ENCODE results near the gene GAS1. TPM values are rescaled to one million over a fixed set of nuclear protein-coding genes. Genes with fewer than 3 reads are reported as not detected.

GAS1 gene
- total RNA-seq, 1 experiment from 2014 or later, result 0.64 TPM

- Histone ChIP-seq H3K4me3 (ENCODE audit: low read depth, low read length) (no peak overlapping the region), H3K36me3 (ENCODE audit: control insufficient read depth, insufficient read depth, low read length) (no peaks in the 10 kb centered on the region), H3K27me3 (replicated peaks; ENCODE audit: control insufficient read depth, insufficient read depth, low read length) (no peaks in the 10 kb centered on the region), H3K4me1 (no peaks in the 10 kb centered on the region), H3K9me3 (no peaks in the 10 kb centered on the region)
- H3K4me3 Mint-ChIP-seq (ENCODE audit: unreplicated experiment), result no peak overlapping the region
- DNase-seq, result no peak
- no peak for TF ChIP-seq CTCF (IDR thresholded peaks at IDR 0.05; ENCODE audit: insufficient read depth in 1 of 2, low read depth in 1 of 2, low read length in 1 of 2, severe bottlenecking in 1 of 2, unreplicated experiment in 1 of 2)
- intact Hi-C loops (cut with micrococcal nuclease; ENCODE audit: unreplicated experiment), result no loop called here
- H3K27ac Mint-ChIP-seq (ENCODE audit: unreplicated experiment), result no peak overlapping the region
- no peaks in the 10 kb centered on the region for H3K36me3 Mint-ChIP-seq (ENCODE audit: insufficient read depth, unreplicated experiment)
- H3K4me1 Mint-ChIP-seq (ENCODE audit: low read depth, unreplicated experiment), result no peaks in the 10 kb centered on the region
- BruUV-seq (replicated peaks), result no TSS peak
- no peaks in the 10 kb centered on the region for H3K9me3 Mint-ChIP-seq (ENCODE audit: unreplicated experiment)
- CTCF ChIA-PET, result no interaction called here
- POLR2A ChIA-PET, result no interaction called here
- H3K27me3 Mint-ChIP-seq (ENCODE audit: insufficient read depth, unreplicated experiment), result peaks cover 11% of the 10 kb centered on the region
These were observed 43.6 kb downstream of the GAS1 start for GRCh38 chr9:86903734-86904085.

- intact Hi-C loops (cut with micrococcal nuclease; ENCODE audit: unreplicated experiment), result no loop called here
- ChIA-PET POLR2A (no interaction called here), CTCF (no interaction called here)
- Histone ChIP-seq H3K4me1 (no peaks in the 10 kb centered on the region), H3K27me3 (replicated peaks; ENCODE audit: control insufficient read depth, insufficient read depth, low read length) (no peaks in the 10 kb centered on the region), H3K9me3 (no peaks in the 10 kb centered on the region), H3K36me3 (ENCODE audit: control insufficient read depth, insufficient read depth, low read length) (no peaks in the 10 kb centered on the region), H3K4me3 (ENCODE audit: low read depth, low read length) (no peak overlapping the region)
- no peak for TF ChIP-seq CTCF (IDR thresholded peaks at IDR 0.05; ENCODE audit: insufficient read depth in 1 of 2, low read depth in 1 of 2, low read length in 1 of 2, severe bottlenecking in 1 of 2, unreplicated experiment in 1 of 2)
- no peaks in the 10 kb centered on the region for H3K36me3 Mint-ChIP-seq (ENCODE audit: insufficient read depth, unreplicated experiment)
- H3K4me1 Mint-ChIP-seq (ENCODE audit: low read depth, unreplicated experiment), result no peaks in the 10 kb centered on the region
- H3K27ac Mint-ChIP-seq (ENCODE audit: unreplicated experiment), result no peak overlapping the region
- peaks cover 11% of the 10 kb centered on the region for H3K27me3 Mint-ChIP-seq (ENCODE audit: insufficient read depth, unreplicated experiment)
- no peak overlapping the region for H3K4me3 Mint-ChIP-seq (ENCODE audit: unreplicated experiment)
- BruUV-seq (replicated peaks), result no TSS peak
- no peaks in the 10 kb centered on the region for H3K9me3 Mint-ChIP-seq (ENCODE audit: unreplicated experiment)
- no peak for DNase-seq
These were observed 44.1 kb downstream of the GAS1 start for GRCh38 chr9:86902991-86903733.

GRCh38 chr9:86902586-86902985 lies 44.7 kb downstream of the GAS1 start:
- H3K27me3 Mint-ChIP-seq (ENCODE audit: insufficient read depth, unreplicated experiment), result peaks cover 9% of the 10 kb centered on the region
- no peaks in the 10 kb centered on the region for H3K36me3 ChIP-seq (ENCODE audit: control insufficient read depth, insufficient read depth, low read length)
- no peak overlapping the region for H3K4me3 ChIP-seq (ENCODE audit: low read depth, low read length)
- H3K9me3 ChIP-seq, result no peaks in the 10 kb centered on the region
- POLR2A ChIA-PET, result no interaction called here
- CTCF ChIA-PET, result no interaction called here
- H3K4me1 ChIP-seq, result no peaks in the 10 kb centered on the region
- no peak overlapping the region for H3K27ac Mint-ChIP-seq (ENCODE audit: unreplicated experiment)
- H3K27me3 ChIP-seq (replicated peaks; ENCODE audit: control insufficient read depth, insufficient read depth, low read length), result no peaks in the 10 kb centered on the region
- intact Hi-C loops (cut with micrococcal nuclease; ENCODE audit: unreplicated experiment), result no loop called here
- no peak for TF ChIP-seq CTCF (IDR thresholded peaks at IDR 0.05; ENCODE audit: insufficient read depth in 1 of 2, low read depth in 1 of 2, low read length in 1 of 2, severe bottlenecking in 1 of 2, unreplicated experiment in 1 of 2)
- no peaks in the 10 kb centered on the region for H3K36me3 Mint-ChIP-seq (ENCODE audit: insufficient read depth, unreplicated experiment)
- H3K9me3 Mint-ChIP-seq (ENCODE audit: unreplicated experiment), result no peaks in the 10 kb centered on the region
- DNase-seq, result no peak
- BruUV-seq (replicated peaks), result no TSS peak
- no peaks in the 10 kb centered on the region for H3K4me1 Mint-ChIP-seq (ENCODE audit: low read depth, unreplicated experiment)
- no peak overlapping the region for H3K4me3 Mint-ChIP-seq (ENCODE audit: unreplicated experiment)

Measured in Caco-2 (cell line).